H9 (cell line): Measurements from ENCODE around the gene AWAT2. TPM values are rescaled to one million over a fixed set of nuclear protein-coding genes. Genes with fewer than 3 reads are reported as not detected.

Experiments used
- DNase-seq: peaks from one replicate; pipeline ENCODE4 v3.0.0-alpha.2; 2017
- H2AFZ ChIP-seq: one replicate; pipeline ENCODE4 v1.6.1; 2013; ENCODE audit warnings: mild to moderate bottlenecking, low read length, control low read depth, moderate library complexity
- H2AK5ac ChIP-seq: 2 replicates; pipeline ENCODE4 v1.6.1; 2013; ENCODE audit warnings: low read length, control low read depth, mixed read lengths; ENCODE audit not compliant: insufficient read length
- H2BK120ac ChIP-seq: one replicate; pipeline ENCODE4 v1.6.1; 2013; ENCODE audit warnings: low read depth, mild to moderate bottlenecking, low read length, control low read depth, inconsistent platforms; ENCODE audit not compliant: poor library complexity, severe bottlenecking
- H2BK12ac ChIP-seq: 2 replicates; pipeline ENCODE4 v1.6.1; 2013; ENCODE audit warnings: low read length, control low read depth, mixed read lengths, low read depth; ENCODE audit not compliant: insufficient read length
- H2BK15ac ChIP-seq: 2 replicates; pipeline ENCODE4 v1.6.1; 2013; ENCODE audit warnings: low read depth, low read length, control low read depth
- H2BK20ac ChIP-seq: one replicate; pipeline ENCODE4 v1.6.1; 2013; ENCODE audit warnings: low read depth, mild to moderate bottlenecking, low read length, control low read depth, inconsistent platforms; ENCODE audit not compliant: poor library complexity, severe bottlenecking
- H2BK5ac ChIP-seq: 2 replicates; pipeline ENCODE4 v1.6.1; 2013; ENCODE audit warnings: low read length, control low read depth, mixed read lengths; ENCODE audit not compliant: insufficient read length
- H3K14ac ChIP-seq: 2 replicates; pipeline ENCODE4 v1.6.1; 2013; ENCODE audit warnings: low read length, control low read depth; ENCODE audit not compliant: insufficient read depth
- H3K18ac ChIP-seq: 2 replicates; pipeline ENCODE4 v1.6.1; 2013; ENCODE audit warnings: low read depth, mild to moderate bottlenecking, mixed read lengths, low read length, control low read depth; ENCODE audit not compliant: insufficient read length
- H3K23ac ChIP-seq: 2 replicates; pipeline ENCODE4 v1.6.1; 2013; ENCODE audit warnings: low read length, control low read depth, mixed read lengths, low read depth; ENCODE audit not compliant: insufficient read length
- H3K23me2 ChIP-seq: 2 replicates; pipeline ENCODE4 v1.6.1; 2013; ENCODE audit warnings: low read depth, mild to moderate bottlenecking, mixed read lengths, low read length, control low read depth; ENCODE audit not compliant: insufficient read length, poor library complexity, severe bottlenecking
- H3K27ac ChIP-seq: 2 replicates; pipeline ENCODE4 v1.5.1; 2013; ENCODE audit warnings: low read length, control low read depth, mixed read lengths, low read depth; ENCODE audit not compliant: insufficient read length
- H3K27me3 ChIP-seq: 2 replicates; pipeline ENCODE4 v1.6.1; 2013; ENCODE audit warnings: low read length, control low read depth, inconsistent platforms; ENCODE audit not compliant: insufficient read depth
- H3K4ac ChIP-seq: 2 replicates; pipeline ENCODE4 v1.6.1; 2013; ENCODE audit warnings: low read depth, mild to moderate bottlenecking, control low read depth, inconsistent platforms, low read length, moderate library complexity
- H3K4me1 ChIP-seq: 2 replicates; pipeline ENCODE4 v1.6.1; 2013; ENCODE audit warnings: low read length, control low read depth, inconsistent platforms; ENCODE audit not compliant: insufficient read depth
- H3K4me2 ChIP-seq: 2 replicates; pipeline ENCODE4 v1.6.1; 2013; ENCODE audit warnings: low read length, control low read depth, mixed read lengths; ENCODE audit not compliant: insufficient read length, insufficient read depth
- H3K56ac ChIP-seq: 2 replicates; pipeline ENCODE4 v1.6.1; 2013; ENCODE audit warnings: low read depth, mild to moderate bottlenecking, mixed read lengths, low read length, control low read depth; ENCODE audit not compliant: insufficient read length
- H3K79me1 ChIP-seq: 2 replicates; pipeline ENCODE4 v1.6.1; 2013; ENCODE audit warnings: low read depth, mild to moderate bottlenecking, moderate library complexity, low read length, control low read depth, inconsistent platforms; ENCODE audit not compliant: insufficient read depth, poor library complexity, severe bottlenecking
- H3K79me2 ChIP-seq: 2 replicates; pipeline ENCODE4 v1.6.1; 2013; ENCODE audit warnings: low read length, control low read depth, inconsistent platforms; ENCODE audit not compliant: insufficient read depth
- H3K9ac ChIP-seq: 2 replicates; pipeline ENCODE4 v1.6.1; 2013; ENCODE audit warnings: low read length, control low read depth, mixed read lengths; ENCODE audit not compliant: insufficient read length; ENCODE audit errors: extremely low read depth
- H3K9me3 ChIP-seq: one replicate; pipeline ENCODE4 v1.6.1; 2013; ENCODE audit warnings: low read depth, low read length, inconsistent platforms; ENCODE audit not compliant: control insufficient read depth
- H3T11ph ChIP-seq: one replicate; pipeline ENCODE4 v1.6.1; 2013; ENCODE audit warnings: mild to moderate bottlenecking, low read length, control low read depth, inconsistent platforms
- H4K20me1 ChIP-seq: one replicate; pipeline ENCODE4 v1.6.1; 2013; ENCODE audit not compliant: control insufficient read depth, insufficient read length, insufficient read depth
- H4K5ac ChIP-seq: 2 replicates; pipeline ENCODE4 v1.6.1; 2013; ENCODE audit warnings: low read depth, mild to moderate bottlenecking, mixed read lengths, low read length, control low read depth; ENCODE audit not compliant: insufficient read length
- H4K8ac ChIP-seq: replicated peaks from 2 replicates; pipeline ENCODE4 v1.6.1; 2013; ENCODE audit warnings: low read length, control low read depth, mixed read lengths, low read depth; ENCODE audit not compliant: insufficient read length
- H4K91ac ChIP-seq: 2 replicates; pipeline ENCODE4 v1.6.1; 2013; ENCODE audit warnings: low read depth, mild to moderate bottlenecking, moderate library complexity, mixed read lengths, low read length, control low read depth; ENCODE audit not compliant: insufficient read length
- H3K27ac Mint-ChIP-seq, 3 experiments: 2 replicates in 2 of 3; 3 replicates in 1 of 3; pipeline ENCODE4 v1.8.0; 2020 to 2021; ENCODE audit warnings: mixed read lengths in 3 of 3, mild to moderate bottlenecking in 1 of 3, moderate library complexity in 1 of 3
- H3K27me3 Mint-ChIP-seq: 2 replicates; pipeline ENCODE4 v1.8.0; 2021; ENCODE audit warnings: low read depth, mild to moderate bottlenecking, moderate library complexity, mixed read lengths
- H3K36me3 Mint-ChIP-seq, 3 experiments: 2 replicates in 2 of 3; 3 replicates in 1 of 3; pipeline ENCODE4 v1.8.0; 2020 to 2021; ENCODE audit warnings: low read depth in 3 of 3, mixed read lengths in 3 of 3; ENCODE audit not compliant: insufficient read depth in 1 of 3
- H3K4me1 Mint-ChIP-seq, 2 experiments: 2 replicates each; pipeline ENCODE4 v1.8.0; 2020; ENCODE audit warnings: mixed read lengths in 2 of 2
- H3K4me3 Mint-ChIP-seq, 2 experiments: 2 replicates in 1 of 2; 3 replicates in 1 of 2; pipeline ENCODE4 v1.8.0; 2020 to 2021; ENCODE audit warnings: mild to moderate bottlenecking in 2 of 2, mixed read lengths in 2 of 2, moderate library complexity in 1 of 2
- H3K9me3 Mint-ChIP-seq, 2 experiments: 2 replicates in 1 of 2; 3 replicates in 1 of 2; pipeline ENCODE4 v1.8.0; 2020; ENCODE audit warnings: mild to moderate bottlenecking in 2 of 2, mixed read lengths in 2 of 2, moderate library complexity in 1 of 2
- CTCF ChIP-seq: fragments of 200-600 bp; sonication (generic); conservative IDR thresholded peaks from 3 replicates; pipeline ENCODE4 v1.8.0; 2021; ENCODE audit warnings: antibody characterized with exemption, mild to moderate bottlenecking
- WGBS: extraction: QIAGEN DNeasy Blood & Tissue Kit; methylation state at CpG from one replicate; pipeline ENCODE4 v1.1.7; 2013; ENCODE audit warnings: missing lambda C conversion rate, low lambda C conversion rate, mixed read lengths; ENCODE audit not compliant: insufficient read length; ENCODE audit errors: extremely low coverage; 5-methylcytosine and 5-hydroxymethylcytosine counted together
- total RNA-seq: library from RNA; stranded (reverse); gene quantifications from 2 replicates; pipeline ENCODE4 v1.2.1, GENCODE V29; 2021

AWAT2 gene
- total RNA-seq, 1 experiment from 2014 or later = not detected

GRCh38 chrX:70062076-70062475 is 12.3 kb upstream of the AWAT2 start, which contains the start of gene OTUD6A:
OTUD6A (plus strand) TSS chrX:70062457; CDS start chrX:70062525, 68 bp downstream.
- no peak within 1 kb of the TSS for H3T11ph ChIP-seq

More at GRCh38 chrX:70062076-70062475, 12.3 kb upstream of the AWAT2 start, which contains the start of gene OTUD6A:
- H3K27ac Mint-ChIP-seq = no peak within 1 kb of the TSS; a peak in 1 of 7 replicates
- Histone ChIP-seq H3K79me1 (no peaks in the 10 kb centered on the region), H3K18ac (no peak within 1 kb of the TSS), H3K9ac (no peak within 1 kb of the TSS), H3K23ac (no peak within 1 kb of the TSS), H3K27ac (no peak within 1 kb of the TSS), H4K5ac (no peak within 1 kb of the TSS), H2BK15ac (no peak within 1 kb of the TSS), H2BK5ac (no peak within 1 kb of the TSS), H3K23me2 (no peaks in the 10 kb centered on the region), H3K27me3 (no peaks in the 10 kb centered on the region), H3K4ac (no peak within 1 kb of the TSS), H2BK12ac (no peak within 1 kb of the TSS), H2AK5ac (no peak within 1 kb of the TSS), H3K56ac (no peak within 1 kb of the TSS), H2AFZ (no peak within 1 kb of the TSS), H2BK120ac (no peak within 1 kb of the TSS), H4K91ac (no peak within 1 kb of the TSS), H3K4me2 (no peak within 1 kb of the TSS), H3K4me1 (no peaks in the 10 kb centered on the region), H3K9me3 (peaks cover 16% of the 10 kb centered on the region), H4K20me1 (no peaks in the 10 kb centered on the region), H3K79me2 (no peaks in the 10 kb centered on the region), H3K14ac (no peak within 1 kb of the TSS), H4K8ac (no peak within 1 kb of the TSS), H2BK20ac (no peak within 1 kb of the TSS)
- peaks cover 0 to 4% of the 10 kb centered on the region in 2 experiments; a peak in 2 of 4 replicates for H3K4me1 Mint-ChIP-seq
- DNase-seq = no peak
- no CpG with 5 or more reads among the region's 14 CpGs for WGBS
- H3K27me3 Mint-ChIP-seq = peaks cover 16% of the 10 kb centered on the region
- peaks cover 76 to 86% of the 10 kb centered on the region in 2 experiments for H3K9me3 Mint-ChIP-seq
- H3K4me3 Mint-ChIP-seq = no peak within 1 kb of the TSS
- TF ChIP-seq CTCF = no peak
- H3K36me3 Mint-ChIP-seq = peaks cover 8 to 15% (median 9%) of the 10 kb centered on the region in 3 experiments
